K562 (cell line): ENCODE data around the gene PTPRR. TPM values are rescaled to one million over a fixed set of nuclear protein-coding genes. Genes with fewer than 3 reads are reported as not detected.
A peak's percentile ranks its signal among the peaks of the same experiment; 100 is the strongest.
"Not testable (repeated sequence)": the region's sequence is repeated elsewhere in the genome, so short reads cannot be mapped to it uniquely, and the experiment has no call there.

Experiments used
- ATAC-seq: fragments of 200-7000 bp; cut with Tn5 transposase; 3 replicates; pipeline ENCODE4 v1.9.1; 2020; ENCODE audit warnings: moderate library complexity
- BruUV-seq: library from RNA; stranded (reverse); fragments of 400-500 nt; replicated peaks from 2 replicates; lab custom pipeline; 2021; lab: Mats Ljungman, UMichigan
- CTCF ChIA-PET: fragments of 300-600 bp; formaldehyde crosslinking; extraction: SDS; loops from one replicate; lab custom pipeline; 2021; ENCODE audit warnings: low intra/inter-chr PET ratio; lab: Yijun Ruan, JAX
- POLR2A ChIA-PET: fragments of 300-600, 350-650 bp; sonication (Branson Sonifier 250); formaldehyde crosslinking; extraction: SDS; loops from one replicate; lab custom pipeline; 2021; ENCODE audit warnings: antibody characterized with exemption, inconsistent platforms; lab: Yijun Ruan, JAX
- DNase-seq, 4 experiments: peaks; one replicate each; pipeline versions ENCODE4 v3.0.0 to v3.0.0-alpha.2; 2011 to 2018; ENCODE audit warnings: low spot score in 3 of 4, mixed read lengths in 3 of 4; ENCODE audit errors: extremely low read depth in 1 of 4
- FAIRE-seq: peaks from 2 replicates; lab custom pipeline; 2011; peaks lifted over from hg19 to GRCh38; lab: Jason Lieb, UNC
- H2AFZ ChIP-seq: 2 replicates; pipeline ENCODE4 v1.6.0; 2011; ENCODE audit warnings: low read depth, low read length, control low read depth, inconsistent platforms
- H3K27ac ChIP-seq: fragments of 200-600 bp; 3 replicates; pipeline ENCODE4 v1.8.0; 2011; ENCODE audit warnings: low read depth, mild to moderate bottlenecking, control low read depth, inconsistent platforms, low read length, moderate library complexity, mixed read lengths; ENCODE audit errors: extremely low read depth
- H3K27me3 ChIP-seq, 2 experiments: fragments of 300-600 bp in 1 of 2; 2 replicates in 1 of 2; 3 replicates in 1 of 2; pipeline versions ENCODE4 v1.6.0 to v1.8.0; 2011; ENCODE audit warnings: inconsistent platforms in 2 of 2, low read length in 2 of 2, mild to moderate bottlenecking in 1 of 2, mixed read lengths in 1 of 2, moderate library complexity in 1 of 2; ENCODE audit not compliant: control insufficient read depth in 2 of 2, insufficient read depth in 2 of 2
- H3K36me3 ChIP-seq: fragments of 300-600 bp; 3 replicates; pipeline ENCODE4 v1.8.0; 2011; ENCODE audit warnings: mild to moderate bottlenecking, low read length, inconsistent platforms; ENCODE audit not compliant: control insufficient read depth, insufficient read depth
- H3K4me1 ChIP-seq, 2 experiments: fragments of 200-600 bp in 1 of 2; replicated peaks in 1 of 2; 2 replicates in 1 of 2; 3 replicates in 1 of 2; pipeline versions ENCODE4 v1.5.1 to v1.8.0; 2011; ENCODE audit warnings: inconsistent platforms in 2 of 2, low read length in 2 of 2, mild to moderate bottlenecking in 1 of 2, mixed read lengths in 1 of 2, moderate library complexity in 1 of 2; ENCODE audit not compliant: control insufficient read depth in 2 of 2, insufficient read depth in 2 of 2
- H3K4me2 ChIP-seq: 2 replicates; pipeline ENCODE4 v1.6.1; 2011; ENCODE audit warnings: low read length, control low read depth, inconsistent platforms, mixed read lengths; ENCODE audit not compliant: insufficient read depth
- H3K4me3 ChIP-seq: fragments of 200-600 bp; sonication (generic), shearing (Covaris generic); 2 replicates; pipeline ENCODE4 v1.5.1; 2016; ENCODE audit warnings: control low read depth, inconsistent platforms
- H3K79me2 ChIP-seq: fragments of 200-600 bp; 3 replicates; pipeline ENCODE4 v1.8.0; 2011; ENCODE audit warnings: low read length, inconsistent platforms; ENCODE audit not compliant: control insufficient read depth, insufficient read depth
- H3K9ac ChIP-seq, 2 experiments: 2 replicates each; pipeline versions ENCODE4 v1.6.0 to v1.6.1; 2011; ENCODE audit warnings: low read depth in 2 of 2, low read length in 2 of 2, control low read depth in 1 of 2, inconsistent platforms in 1 of 2, mild to moderate bottlenecking in 1 of 2, mixed read lengths in 1 of 2; ENCODE audit not compliant: insufficient read depth in 1 of 2
- H3K9me1 ChIP-seq: one replicate; pipeline ENCODE4 v1.6.0; 2011; ENCODE audit warnings: inconsistent platforms, mild to moderate bottlenecking, low read length, moderate library complexity; ENCODE audit not compliant: control insufficient read depth, insufficient read depth
- H3K9me3 ChIP-seq: replicated peaks from 2 replicates; pipeline ENCODE4 v1.5.1; 2011; ENCODE audit warnings: low read depth, low read length, inconsistent platforms; ENCODE audit not compliant: control insufficient read depth, insufficient read depth
- H4K20me1 ChIP-seq: replicated peaks from 2 replicates; pipeline ENCODE4 v1.6.1; 2011; ENCODE audit warnings: low read length, inconsistent platforms, mixed read lengths; ENCODE audit not compliant: control insufficient read depth, insufficient read depth
- ARID2 ChIP-seq: fragments of 450-650 bp; IDR thresholded peaks from 2 replicates; pipeline ENCODE4 v1.6.1; 2017; ENCODE audit warnings: antibody characterized with exemption, mild to moderate bottlenecking
- BDP1 ChIP-seq: IDR thresholded peaks from 3 replicates; pipeline ENCODE4 v1.6.1; 2011; ENCODE audit not compliant: insufficient read length, insufficient read depth
- EP300 ChIP-seq: IDR thresholded peaks from 2 replicates; pipeline ENCODE4 v1.6.1; 2012; ENCODE audit warnings: low read length, improper control_type of control experiment
- FOXK2 ChIP-seq, 2 experiments: fragments of 450-650 bp; IDR thresholded peaks in 1 of 2; conservative IDR thresholded peaks in 1 of 2; 2 replicates each; pipeline ENCODE4 v1.6.1; 2016; ENCODE audit warnings: low read depth in 2 of 2, mild to moderate bottlenecking in 1 of 2
- STAG1 ChIP-seq: sonication (generic); formaldehyde crosslinking; IDR thresholded peaks from 2 replicates; pipeline ENCODE4 v1.5.0; 2020; ENCODE audit warnings: missing genetic modification reagents, borderline replicate concordance
- TEAD1 ChIP-seq, 2 experiments: fragments of 450-650 bp in 1 of 2; sonication (generic) in 1 of 2; formaldehyde crosslinking; IDR thresholded peaks; 2 replicates each; pipeline versions ENCODE4 v1.4.0 to v1.8.0; 2020 to 2022; ENCODE audit warnings: mild to moderate bottlenecking in 2 of 2, missing genetic modification reagents in 1 of 2
- ZNF274 ChIP-seq: IDR thresholded peaks from 2 replicates; pipeline ENCODE4 v1.6.1; 2011; ENCODE audit warnings: low read depth, mild to moderate bottlenecking, low read length, moderate library complexity, borderline replicate concordance
- ZNF384 ChIP-seq: IDR thresholded peaks from 2 replicates; pipeline ENCODE4 v1.6.1; 2012; ENCODE audit warnings: low read depth, low read length, improper control_type of control experiment
- ZNF431 ChIP-seq: sonication (generic); formaldehyde crosslinking; IDR thresholded peaks from 2 replicates; pipeline ENCODE4 v1.8.0; 2022; ENCODE audit warnings: mild to moderate bottlenecking, missing genetic modification reagents
- whole genome bisulfite sequencing: fragments of 100-300 bp; shearing (Covaris generic); methylation state at CpG from one replicate; pipeline ENCODE4 v1.1.6; 2016; ENCODE audit warnings: low coverage, mixed read lengths; ENCODE audit not compliant: insufficient coverage; ENCODE audit errors: missing lambda C conversion rate; 5-methylcytosine and 5-hydroxymethylcytosine counted together
- in situ Hi-C: fragments of 300-500 bp; cut with MboI; formaldehyde crosslinking; loops from 4 replicates; pipeline ENCODE4 v1.15.0; 2018; ENCODE audit warnings: inconsistent platforms, mixed read lengths
- intact Hi-C: fragments of 100-400 bp; cut with micrococcal nuclease; formaldehyde crosslinking; loops from 2 replicates; pipeline ENCODE4 v1.14.2; 2022
- polyA plus RNA-seq, 8 experiments: library from polyadenylated mRNA; depleted of rRNA in 4 of 8; stranded (reverse) in 5 of 8; unstranded in 3 of 8; fragments of >200 nt; fragmentation: Nextera tagmentation in 2 of 8; fragmentation: Illumina TruSeq in 1 of 8; extraction: Ambion mirVana in 2 of 8; extraction: Trizol in 1 of 8; gene quantifications; 2 replicates each; pipeline versions ENCODE4 v1.2.1 to v1.2.3, GENCODE V29; 2011 to 2014; ENCODE audit warnings: inconsistent platforms in 1 of 8, missing spikeins in 1 of 8
- total RNA-seq, 7 experiments: library from RNA; depleted of rRNA in 6 of 7; stranded (reverse); fragments of >200 nt in 6 of 7; fragmentation: Illumina TruSeq in 2 of 7; extraction: Trizol in 2 of 7; gene quantifications; 2 replicates each; pipeline versions ENCODE4 v1.2.1 to v1.2.3, GENCODE V29; 2011 to 2021; ENCODE audit warnings: low replicate concordance in 1 of 7
- TF ChIP-seq, protein P1 (sequence below), 3 experiments: IDR thresholded peaks in 2 of 3; conservative IDR thresholded peaks in 1 of 3; 2 replicates each; pipeline ENCODE4 v1.5.1; 2011 to 2012; ENCODE audit warnings: low read length in 3 of 3, mild to moderate bottlenecking in 3 of 3, control low read depth in 2 of 3, improper control_type of control experiment in 1 of 3, inconsistent platforms in 1 of 3, low read depth in 1 of 3, mixed read lengths in 1 of 3, moderate library complexity in 1 of 3; ENCODE audit not compliant: insufficient read depth in 2 of 3
- TF ChIP-seq, protein P2 (sequence below): fragments of 250-450 bp; sonication (Bioruptor Pico); IDR thresholded peaks from 2 replicates; pipeline ENCODE4 v1.4.0; 2020

PTPRR gene
- total and polyA plus RNA-seq, 9 of the 15 experiments (the other 6 are each of a cell fraction or from before 2014, with no cell fraction given) = 6.6 to 41.7 (median 12.3) TPM

DNA sequence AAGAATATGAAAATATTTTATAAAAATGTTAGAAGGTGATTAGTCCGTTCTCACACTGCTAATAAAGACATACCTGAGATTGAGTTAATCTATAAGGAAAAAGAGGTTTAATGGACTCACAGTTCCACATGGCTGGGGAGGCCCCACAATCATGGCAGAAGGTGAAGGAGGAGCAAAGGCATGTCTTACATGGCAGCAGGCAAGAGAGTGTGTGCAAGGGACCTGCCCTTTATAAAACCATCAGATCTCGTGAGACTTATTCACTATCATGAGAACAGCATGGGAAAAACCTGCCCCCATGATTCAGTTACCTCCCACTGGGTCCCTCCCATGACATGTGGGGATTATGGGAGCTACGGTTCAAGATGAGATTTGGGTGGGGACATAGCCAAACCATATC is 185.3 kb downstream of the PTPRR start:
- POLR2A ChIA-PET = interaction anchor here (0.7 kb wide), 1 partner anchor 224 kb away, joined by 3 read pairs; no protein-coding TSS in a partner anchor
- intact Hi-C loops (loop anchor here (10.0 kb wide), 1 partner anchor 820 kb away; no protein-coding TSS in a partner anchor), in situ Hi-C loops (loop anchor here (25.0 kb wide), 1 partner anchor 277 kb away; no protein-coding TSS in a partner anchor)
- FAIRE-seq, H3K4me2 ChIP-seq, ATAC-seq, H3K27me3 ChIP-seq, H3K79me2 ChIP-seq, H4K20me1 ChIP-seq, CTCF ChIA-PET, H3K9ac ChIP-seq, BruUV-seq, H3K36me3 ChIP-seq, H3K9me3 ChIP-seq, H3K4me3 ChIP-seq, H3K27ac ChIP-seq, H2AFZ ChIP-seq, H3K4me1 ChIP-seq, DNase-seq, H3K9me1 ChIP-seq: not testable (repeated sequence)
- WGBS = 36% methylated on average over 3 of the region's 3 CpGs
- peak; percentile 95 for TF ChIP-seq ZNF431 (CRISPR knock-in tag)

DNA sequence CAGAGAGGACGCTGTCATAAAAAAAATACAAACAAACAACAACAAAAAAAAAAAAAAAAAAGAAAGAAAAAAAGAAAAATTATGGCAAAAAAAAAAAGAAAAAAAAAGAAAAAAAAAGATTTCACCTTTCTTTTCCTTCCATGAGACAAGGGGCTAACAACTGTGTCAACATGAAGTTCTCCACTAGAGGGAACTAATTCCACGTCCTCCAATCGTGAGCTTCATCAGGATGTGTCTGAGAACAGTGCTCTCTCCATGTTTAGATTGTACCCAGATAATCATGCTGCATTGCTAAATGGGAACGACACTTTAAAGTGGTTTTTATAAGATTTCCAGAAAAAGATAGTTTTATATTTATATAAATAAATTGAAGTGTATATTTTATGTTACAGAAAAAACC is 187.2 kb downstream of the PTPRR start:
- Histone ChIP-seq H3K36me3 (no peaks in the 10 kb centered on the region), H3K4me1 (no peaks in the 10 kb centered on the region), H3K4me3 (no peak overlapping the region), H2AFZ (no peak overlapping the region), H3K9me3 (no peaks in the 10 kb centered on the region), H3K79me2 (no peaks in the 10 kb centered on the region), H3K4me2 (no peak overlapping the region), H4K20me1 (no peaks in the 10 kb centered on the region), H3K27ac (no peak overlapping the region), H3K9me1 (no peaks in the 10 kb centered on the region), H3K9ac (no peak overlapping the region), H3K27me3 (no peaks in the 10 kb centered on the region)
- no TSS peak for BruUV-seq
- peak; percentile 95 for ATAC-seq
- ChIA-PET CTCF (interaction anchor here (0.6 to 2.2 kb wide), 7 partner anchors 46 to 281 kb away, joined by 3 to 27 read pairs (median 4); no protein-coding TSS in a partner anchor), POLR2A (interaction anchor here (1.1 kb wide), 1 partner anchor 12 kb away, joined by 5 read pairs; no protein-coding TSS in a partner anchor)
- peak; percentile 71 to 79 (median 72) for DNase-seq
- intact Hi-C loops (loop anchor here (1.0 to 10.0 kb wide), 4 partner anchors 90 to 821 kb away; no protein-coding TSS in a partner anchor), in situ Hi-C loops (loop anchor here (5.0 to 25.0 kb wide), 2 partner anchors 114 to 279 kb away; no protein-coding TSS in a partner anchor)
- 0% methylated on average over 4 of the region's 4 CpGs for WGBS
- FAIRE-seq = peak; percentile 89
- TF ChIP-seq BDP1 = no peak
- TF ChIP-seq EP300 = 0 out of 2 replicates have a peak, but pooled peaks have one; percentile 17
- peak; percentile 42; the same call in 1 of the 2 replicates for TF ChIP-seq STAG1 (CRISPR knock-in tag)
- peak; percentile 91 for TF ChIP-seq ZNF384
- TF ChIP-seq, protein P1, sequence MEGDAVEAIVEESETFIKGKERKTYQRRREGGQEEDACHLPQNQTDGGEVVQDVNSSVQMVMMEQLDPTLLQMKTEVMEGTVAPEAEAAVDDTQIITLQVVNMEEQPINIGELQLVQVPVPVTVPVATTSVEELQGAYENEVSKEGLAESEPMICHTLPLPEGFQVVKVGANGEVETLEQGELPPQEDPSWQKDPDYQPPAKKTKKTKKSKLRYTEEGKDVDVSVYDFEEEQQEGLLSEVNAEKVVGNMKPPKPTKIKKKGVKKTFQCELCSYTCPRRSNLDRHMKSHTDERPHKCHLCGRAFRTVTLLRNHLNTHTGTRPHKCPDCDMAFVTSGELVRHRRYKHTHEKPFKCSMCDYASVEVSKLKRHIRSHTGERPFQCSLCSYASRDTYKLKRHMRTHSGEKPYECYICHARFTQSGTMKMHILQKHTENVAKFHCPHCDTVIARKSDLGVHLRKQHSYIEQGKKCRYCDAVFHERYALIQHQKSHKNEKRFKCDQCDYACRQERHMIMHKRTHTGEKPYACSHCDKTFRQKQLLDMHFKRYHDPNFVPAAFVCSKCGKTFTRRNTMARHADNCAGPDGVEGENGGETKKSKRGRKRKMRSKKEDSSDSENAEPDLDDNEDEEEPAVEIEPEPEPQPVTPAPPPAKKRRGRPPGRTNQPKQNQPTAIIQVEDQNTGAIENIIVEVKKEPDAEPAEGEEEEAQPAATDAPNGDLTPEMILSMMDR (IDR thresholded peaks at IDR 0.05 in 2 of 3, conservative IDR thresholded peaks at IDR 0.05 in 1 of 3; ENCODE audit: insufficient read depth in 2 of 3, low read depth in 1 of 3, low read length in 3 of 3) = peak; percentile 63 to 86 (median 68)
- peak in 1 of 2 experiments; percentile 10; a peak in 1 of 4 replicates for TF ChIP-seq TEAD1 (CRISPR knock-in tag; IDR thresholded peaks at IDR 0.05)
- TF ChIP-seq, protein P2, sequence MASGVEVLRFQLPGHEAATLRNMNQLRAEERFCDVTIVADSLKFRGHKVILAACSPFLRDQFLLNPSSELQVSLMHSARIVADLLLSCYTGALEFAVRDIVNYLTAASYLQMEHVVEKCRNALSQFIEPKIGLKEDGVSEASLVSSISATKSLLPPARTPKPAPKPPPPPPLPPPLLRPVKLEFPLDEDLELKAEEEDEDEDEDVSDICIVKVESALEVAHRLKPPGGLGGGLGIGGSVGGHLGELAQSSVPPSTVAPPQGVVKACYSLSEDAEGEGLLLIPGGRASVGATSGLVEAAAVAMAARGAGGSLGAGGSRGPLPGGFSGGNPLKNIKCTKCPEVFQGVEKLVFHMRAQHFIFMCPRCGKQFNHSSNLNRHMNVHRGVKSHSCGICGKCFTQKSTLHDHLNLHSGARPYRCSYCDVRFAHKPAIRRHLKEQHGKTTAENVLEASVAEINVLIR (CRISPR knock-in tag) = no peak
- peak; percentile 70 to 80; a peak in 3 of 4 replicates for TF ChIP-seq FOXK2 (conservative IDR thresholded peaks at IDR 0.05 in 1 of 2, IDR thresholded peaks at IDR 0.05 in 1 of 2; ENCODE audit: low read depth in 2 of 2)
- TF ChIP-seq ZNF274 = no peak
- TF ChIP-seq ARID2 = peak; percentile 82
